T-helper 1 cell treated with Interleukin-12 subunit alpha and Interleukin-12 subunit beta and Interleukin-4 antibody, amounts not matched to agents 30 ng/mL and 1 ng/mL, for 36 hours (primary cell): Measurements from ENCODE around the gene ANKLE1. TPM values are rescaled to one million over a fixed set of nuclear protein-coding genes. Genes with fewer than 3 reads are reported as not detected.

Experiments
- intact Hi-C: fragments of 100-400 bp; cut with micrococcal nuclease; formaldehyde crosslinking; loops from one replicate; pipeline ENCODE4 v1.15.1; 2024
- total RNA-seq: library from RNA; stranded (reverse); gene quantifications from 2 replicates; pipeline ENCODE4 v1.2.3, GENCODE V29; 2022

Gene ANKLE1, protein sequence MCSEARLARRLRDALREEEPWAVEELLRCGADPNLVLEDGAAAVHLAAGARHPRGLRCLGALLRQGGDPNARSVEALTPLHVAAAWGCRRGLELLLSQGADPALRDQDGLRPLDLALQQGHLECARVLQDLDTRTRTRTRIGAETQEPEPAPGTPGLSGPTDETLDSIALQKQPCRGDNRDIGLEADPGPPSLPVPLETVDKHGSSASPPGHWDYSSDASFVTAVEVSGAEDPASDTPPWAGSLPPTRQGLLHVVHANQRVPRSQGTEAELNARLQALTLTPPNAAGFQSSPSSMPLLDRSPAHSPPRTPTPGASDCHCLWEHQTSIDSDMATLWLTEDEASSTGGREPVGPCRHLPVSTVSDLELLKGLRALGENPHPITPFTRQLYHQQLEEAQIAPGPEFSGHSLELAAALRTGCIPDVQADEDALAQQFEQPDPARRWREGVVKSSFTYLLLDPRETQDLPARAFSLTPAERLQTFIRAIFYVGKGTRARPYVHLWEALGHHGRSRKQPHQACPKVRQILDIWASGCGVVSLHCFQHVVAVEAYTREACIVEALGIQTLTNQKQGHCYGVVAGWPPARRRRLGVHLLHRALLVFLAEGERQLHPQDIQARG
- total RNA-seq = 3.7 and 4.5 TPM in 2 replicates

DNA sequence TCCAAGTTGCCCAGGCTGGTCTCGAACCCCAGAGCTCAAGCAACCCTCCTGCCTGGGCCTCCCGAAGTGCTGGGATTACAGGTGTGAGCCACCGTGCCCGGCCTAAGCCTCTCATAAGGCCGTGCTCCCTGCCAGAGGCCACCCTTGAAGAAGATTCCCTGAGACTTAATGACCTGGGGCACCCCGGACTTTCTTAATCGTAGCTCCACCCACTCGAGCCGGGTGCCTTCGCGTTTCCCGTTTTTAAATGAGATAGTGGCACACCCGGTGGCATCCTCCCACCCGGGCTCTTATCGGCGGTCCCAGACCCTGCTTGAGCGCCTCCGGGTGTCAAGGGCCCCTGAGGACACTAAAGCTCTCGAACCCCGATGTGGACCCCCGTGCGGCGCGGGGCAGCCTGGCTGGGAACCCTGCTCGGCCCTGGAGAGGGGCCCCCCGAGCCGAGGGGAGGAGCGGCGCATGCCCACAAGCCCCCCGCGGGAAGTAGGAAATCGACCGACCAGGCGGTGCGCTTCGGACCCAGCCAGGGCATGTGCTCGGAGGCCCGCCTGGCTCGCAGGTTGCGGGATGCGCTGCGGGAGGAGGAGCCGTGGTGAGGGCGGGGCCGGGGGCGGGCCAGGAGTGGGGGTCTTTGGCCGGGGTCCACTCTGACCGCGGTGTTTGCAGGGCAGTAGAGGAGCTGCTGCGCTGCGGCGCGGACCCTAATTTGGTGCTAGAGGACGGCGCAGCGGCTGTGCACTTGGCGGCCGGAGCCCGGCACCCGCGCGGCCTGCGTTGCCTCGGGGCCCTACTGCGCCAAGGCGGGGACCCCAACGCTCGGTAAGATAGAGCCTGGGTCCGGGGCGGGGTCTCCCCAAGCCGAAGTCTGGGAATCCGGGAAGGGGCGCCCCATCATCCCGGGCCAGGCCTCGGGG, at the start of gene ANKLE1:
Gene ANKLE1 (plus strand): TSS at position 511 of the 914 bp plus-strand sequence. CDS start 20 bp downstream, at position 531.
- intact Hi-C loops = loop anchor here (1.0 to 2.0 kb wide), 5 partner anchors 14 to 511 kb away; partner anchors contain the start of gene BABAM1

DNA sequence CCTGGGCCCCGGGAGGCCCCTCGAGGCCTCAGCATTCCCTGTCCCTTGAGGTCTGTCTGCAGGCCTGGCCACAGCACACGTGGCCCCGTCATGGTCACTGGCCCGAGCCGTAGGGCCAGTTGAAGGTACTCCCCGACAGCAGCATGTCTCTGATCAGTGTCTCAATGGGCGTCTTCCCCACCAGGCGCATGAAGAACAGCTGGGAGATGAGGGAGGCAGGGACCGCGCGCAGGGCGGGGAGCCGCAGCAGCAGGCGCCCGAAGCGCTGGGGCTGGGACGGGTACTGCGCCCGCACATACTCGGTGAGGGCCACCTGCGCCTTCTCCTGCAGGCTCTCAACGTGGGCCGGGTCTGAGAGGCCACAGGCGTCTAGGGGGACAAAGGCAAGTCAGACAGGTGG, 49.4 kb upstream of the ANKLE1 start:
- intact Hi-C loops = no loop called here

DNA sequence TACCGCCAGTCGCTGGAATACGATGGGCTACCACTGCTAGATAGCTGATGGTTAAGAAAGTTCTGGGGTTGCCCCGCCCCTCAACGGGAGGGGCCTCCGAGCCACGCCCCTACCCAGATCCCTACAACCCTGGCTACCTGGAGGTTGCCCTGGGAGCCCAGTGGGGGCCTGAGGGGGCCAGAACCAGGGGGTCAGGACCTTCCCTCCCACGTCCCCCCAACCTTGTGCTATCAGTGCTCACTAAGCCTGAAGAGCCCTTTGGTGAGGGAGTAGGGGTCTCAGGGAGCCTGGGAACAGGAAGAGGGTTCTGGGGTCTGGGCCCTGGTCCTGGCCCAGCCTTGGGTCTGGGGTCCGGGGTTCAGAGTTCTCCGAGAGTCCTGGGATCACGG, 46.8 kb upstream of the ANKLE1 start:
- intact Hi-C loops = loop anchor here (1.0 to 2.0 kb wide), 6 partner anchors 9 to 168 kb away; partner anchors contain the start of genes HAUS8, MYO9B, OCEL1 and USE1

DNA sequence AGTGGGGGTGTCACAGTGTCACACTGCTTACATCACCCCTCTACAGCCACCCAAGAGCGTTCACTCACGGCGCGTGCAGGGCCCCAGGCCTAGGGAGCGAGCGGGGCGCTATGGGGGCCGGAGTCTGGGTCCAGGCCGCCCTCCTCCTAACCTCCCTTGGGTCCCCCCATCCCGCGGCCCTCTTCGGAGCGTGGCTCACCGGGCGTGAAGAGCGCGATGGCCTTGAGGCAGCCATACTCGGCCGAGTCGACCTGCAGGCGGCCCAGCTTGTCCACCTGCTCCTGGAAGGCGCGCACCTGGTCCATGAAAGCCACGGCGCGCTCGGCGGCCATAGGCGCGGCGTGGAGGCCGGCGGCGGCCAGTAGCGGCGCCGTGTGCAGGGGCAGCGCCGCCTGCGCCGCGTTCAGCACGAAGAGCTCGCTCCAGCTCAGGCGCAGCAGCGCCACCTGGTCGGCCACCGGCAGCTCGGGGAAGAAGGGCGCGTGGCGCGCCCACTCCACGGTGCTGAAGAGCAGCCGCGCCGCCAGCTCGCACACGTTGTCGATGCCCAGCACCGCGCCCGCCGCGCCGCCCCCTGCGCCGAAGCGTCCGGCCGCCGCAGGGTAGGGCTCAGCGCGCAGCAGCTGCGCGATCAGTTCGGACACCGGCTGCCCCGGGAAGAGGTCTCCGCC, 46.3 kb upstream of the ANKLE1 start:
- intact Hi-C loops = loop anchor here (1.0 to 2.0 kb wide), 6 partner anchors 9 to 168 kb away; partner anchors contain the start of genes HAUS8, MYO9B, OCEL1 and USE1

DNA sequence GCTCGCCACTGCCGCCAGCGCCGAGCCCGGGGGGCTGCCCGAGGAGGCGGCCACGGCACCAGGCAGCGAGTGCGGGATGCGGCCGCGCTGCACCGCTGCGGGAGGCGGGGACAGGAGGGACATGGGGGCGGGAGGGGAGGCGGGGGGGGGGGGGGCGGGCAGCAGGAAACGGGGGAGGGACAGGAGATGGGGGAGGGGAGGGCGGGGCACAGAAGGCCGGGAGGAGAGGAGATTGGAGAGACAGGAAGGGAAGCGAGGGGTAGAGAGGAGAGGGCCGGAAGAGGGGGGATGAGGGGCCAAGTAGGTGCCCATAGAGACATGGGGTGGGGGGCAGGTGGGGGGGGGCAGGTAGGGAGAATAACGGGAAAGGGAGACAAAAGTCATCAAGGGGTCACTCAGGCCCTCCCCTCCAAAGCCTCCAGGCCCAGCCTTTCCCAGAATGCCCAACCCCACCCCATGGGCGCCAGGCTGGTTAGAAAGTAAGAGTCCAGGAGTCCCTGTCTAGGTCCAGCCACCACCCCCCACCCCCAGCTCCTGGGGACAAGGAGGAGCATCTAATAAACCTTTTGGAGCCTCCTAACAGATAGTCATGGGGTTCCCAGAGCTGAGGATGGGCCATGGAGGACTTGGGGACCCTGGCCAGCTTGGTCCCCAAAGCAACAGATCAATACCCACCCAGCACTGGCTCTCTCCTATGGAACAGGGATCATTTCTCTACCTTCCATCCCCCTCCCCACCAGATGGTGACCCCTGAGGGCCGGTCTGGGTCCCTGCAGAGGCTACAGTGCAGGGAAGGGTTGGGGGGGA, 45.5 kb upstream of the ANKLE1 start:
- intact Hi-C loops = loop anchor here (1.0 to 2.0 kb wide), 7 partner anchors 9 to 169 kb away; partner anchors contain the start of genes HAUS8, MYO9B, NR2F6 and OCEL1

DNA sequence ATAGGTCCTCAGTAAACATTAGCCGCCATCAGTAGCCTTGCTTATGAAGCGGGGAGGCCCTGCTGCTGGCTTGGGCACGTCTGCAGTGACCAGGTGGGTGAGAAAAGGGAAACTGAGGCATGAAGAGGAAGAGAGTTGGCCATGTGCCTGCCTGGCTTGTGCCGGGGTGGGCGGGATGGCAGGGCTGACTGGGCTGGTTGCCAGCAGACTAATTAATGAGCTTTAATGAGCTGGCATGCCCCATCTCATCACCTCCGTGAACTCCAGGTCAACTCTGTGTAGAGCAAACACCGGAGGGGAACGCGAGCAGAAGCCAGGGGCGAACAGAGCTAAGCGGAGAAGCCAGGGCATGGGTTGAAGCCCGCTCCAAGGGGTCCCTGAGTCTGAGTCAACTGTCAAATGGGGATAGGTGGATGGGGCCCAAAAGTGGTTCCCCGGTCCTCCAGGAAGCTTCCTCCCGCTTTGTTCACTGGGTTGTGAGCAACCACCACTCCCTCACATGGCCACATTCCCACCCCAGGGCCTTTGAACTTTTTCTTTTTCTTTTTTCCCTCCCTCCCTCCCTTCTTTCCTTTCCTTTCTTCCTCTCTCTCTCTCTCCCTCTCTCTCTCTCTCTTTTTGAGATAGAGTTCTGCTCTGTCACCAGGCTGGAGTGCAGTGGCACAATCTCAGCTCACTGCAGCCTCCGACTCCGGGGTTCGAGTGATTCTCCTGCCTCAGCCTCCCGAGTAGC, 44.7 kb upstream of the ANKLE1 start:
- intact Hi-C loops = loop anchor here (1.0 kb wide), 1 partner anchor 8 kb away; the partner anchor contains the start of gene NR2F6

DNA sequence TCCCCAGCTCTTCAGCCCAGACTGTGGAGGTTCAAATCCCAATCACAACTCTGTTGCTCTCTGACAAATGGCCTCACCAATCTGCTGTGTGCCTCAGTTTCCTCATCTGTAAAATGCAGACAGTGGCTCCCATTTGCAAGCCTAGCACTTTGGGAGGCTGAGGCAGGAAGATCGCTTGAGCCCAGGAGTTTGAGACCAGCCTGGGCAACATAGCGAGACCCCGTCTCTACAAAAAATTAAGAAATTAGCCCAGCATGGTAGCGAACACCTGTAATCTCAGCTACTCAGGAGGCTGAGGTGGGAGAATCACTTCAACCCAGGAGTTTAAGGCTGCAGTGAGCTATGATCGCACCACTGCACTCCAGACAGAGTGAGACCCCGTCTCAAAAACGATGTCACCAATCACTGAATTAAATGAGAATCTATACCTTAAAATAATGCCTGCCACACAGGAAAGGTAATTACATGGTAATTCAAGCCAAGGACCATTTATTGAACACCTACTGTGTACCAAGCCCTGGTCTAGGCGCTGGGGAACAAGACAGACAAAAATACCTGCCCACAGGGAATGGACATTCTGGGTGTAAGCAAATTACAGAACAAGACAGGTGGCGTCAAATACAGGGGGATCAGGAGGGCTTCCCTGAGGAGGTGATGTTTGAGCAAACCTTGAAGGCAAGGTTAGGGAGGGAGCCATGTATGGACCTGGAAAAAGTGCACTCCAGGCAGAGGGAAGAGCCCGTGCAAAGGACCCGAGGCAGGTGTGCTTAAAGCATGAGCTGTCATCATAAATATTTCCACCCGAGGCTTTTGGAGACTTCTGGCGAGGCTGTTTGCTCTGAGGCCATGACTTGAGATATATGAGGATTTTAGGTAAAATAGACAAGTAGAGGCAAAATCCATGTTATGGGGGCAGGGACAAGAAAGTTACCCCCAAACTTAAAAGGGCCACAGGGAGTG, 43.7 kb upstream of the ANKLE1 start:
- intact Hi-C loops = no loop called here

DNA sequence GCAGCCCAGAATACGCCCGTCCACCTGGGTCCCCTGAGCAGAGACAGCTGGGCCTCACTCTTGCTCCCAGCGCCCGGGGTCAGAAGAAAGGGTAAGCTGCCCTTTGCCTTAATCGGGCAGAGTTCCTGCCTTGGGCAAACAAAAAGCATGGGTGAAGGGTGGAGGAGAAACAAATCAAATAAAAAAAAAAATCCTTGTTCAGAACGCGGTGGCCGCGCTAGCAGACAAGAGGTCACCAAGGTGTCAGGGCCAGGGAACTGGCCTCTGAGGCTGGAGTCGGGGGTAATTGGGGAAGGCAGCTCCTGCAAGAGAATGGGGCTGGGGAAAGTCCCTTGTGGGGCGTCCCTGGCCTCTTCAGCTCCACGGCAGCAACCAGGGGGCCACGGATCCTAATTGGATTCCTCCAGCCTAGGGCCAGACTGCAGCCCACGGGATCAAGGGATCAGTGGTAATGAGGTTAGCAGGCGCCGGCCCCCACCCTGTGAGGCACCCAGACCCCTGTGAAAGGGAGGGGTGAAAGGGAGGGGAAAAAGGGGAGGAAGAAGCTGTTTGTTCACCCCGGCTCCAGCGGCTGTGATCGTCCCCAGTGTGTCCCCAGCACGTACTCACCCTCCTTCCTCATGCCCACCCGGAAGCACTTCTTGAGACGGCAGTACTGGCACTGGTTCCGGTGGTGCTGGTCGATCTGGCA, 41.5 kb upstream of the ANKLE1 start:
- intact Hi-C loops = no loop called here

DNA sequence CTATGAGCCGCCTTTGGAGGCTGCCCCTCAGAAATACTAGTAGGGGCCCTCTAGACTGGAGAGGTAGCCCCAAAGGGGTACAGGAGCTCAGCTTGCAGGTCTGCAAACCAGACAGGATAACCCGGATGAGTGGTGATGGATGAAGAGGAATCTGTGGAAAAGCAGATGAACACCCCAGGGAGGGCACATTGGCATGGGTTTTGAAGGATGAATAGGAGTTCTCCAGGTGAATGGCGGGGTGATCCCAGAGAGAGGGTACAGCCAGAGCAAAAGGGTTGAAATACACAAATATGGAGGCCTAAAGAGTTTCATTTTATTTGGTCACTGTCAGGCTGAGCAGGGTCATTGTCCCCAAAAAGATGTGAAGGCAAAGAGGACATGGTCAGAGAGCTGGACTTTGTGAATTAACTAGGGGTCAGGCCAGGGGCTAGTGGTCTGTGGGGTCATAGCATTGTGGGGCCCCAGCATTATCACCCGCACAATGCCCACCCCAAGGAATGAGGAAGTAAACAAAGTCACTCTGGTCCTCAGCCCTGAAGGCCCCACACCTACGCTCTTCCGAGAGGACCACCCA, 40.8 kb upstream of the ANKLE1 start:
- intact Hi-C loops = no loop called here

DNA sequence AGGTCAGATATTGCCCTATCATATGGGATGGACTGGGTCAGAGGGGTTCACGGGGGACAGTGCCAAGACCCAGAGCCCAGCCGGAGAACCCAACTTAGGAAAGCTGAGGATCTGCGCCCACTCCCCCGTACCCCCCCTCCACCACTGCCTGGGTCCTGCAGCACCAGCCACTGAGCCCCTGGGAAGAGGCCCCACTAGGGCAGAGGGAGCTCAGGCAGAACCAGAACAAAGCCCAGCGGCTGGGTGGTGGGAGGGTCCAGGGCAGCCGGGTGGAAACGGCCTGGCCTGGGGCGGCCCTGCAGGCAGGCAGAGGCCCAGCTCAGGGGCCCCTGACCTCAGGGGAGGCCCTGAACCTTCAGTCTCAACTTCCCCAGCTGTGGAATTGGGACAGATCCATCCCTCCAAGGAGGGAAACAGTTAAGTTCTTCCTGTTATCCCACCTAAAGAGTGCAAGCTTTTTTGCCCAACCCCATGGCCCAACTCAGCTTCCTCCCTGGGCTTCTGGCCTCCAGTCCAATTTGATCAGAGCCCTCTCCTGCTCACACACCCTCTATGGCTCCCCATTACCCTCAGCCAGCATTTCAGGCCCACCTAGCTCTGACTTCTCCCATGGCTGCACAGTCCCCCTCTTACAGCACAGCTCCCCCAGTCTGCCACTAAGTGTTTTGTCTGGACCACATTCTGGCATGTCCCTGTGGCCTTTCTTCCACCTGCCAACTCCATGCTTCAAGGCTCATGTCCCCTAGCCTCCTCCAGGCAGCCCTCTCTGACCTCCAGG, 39.1 kb upstream of the ANKLE1 start:
- intact Hi-C loops = no loop called here

DNA sequence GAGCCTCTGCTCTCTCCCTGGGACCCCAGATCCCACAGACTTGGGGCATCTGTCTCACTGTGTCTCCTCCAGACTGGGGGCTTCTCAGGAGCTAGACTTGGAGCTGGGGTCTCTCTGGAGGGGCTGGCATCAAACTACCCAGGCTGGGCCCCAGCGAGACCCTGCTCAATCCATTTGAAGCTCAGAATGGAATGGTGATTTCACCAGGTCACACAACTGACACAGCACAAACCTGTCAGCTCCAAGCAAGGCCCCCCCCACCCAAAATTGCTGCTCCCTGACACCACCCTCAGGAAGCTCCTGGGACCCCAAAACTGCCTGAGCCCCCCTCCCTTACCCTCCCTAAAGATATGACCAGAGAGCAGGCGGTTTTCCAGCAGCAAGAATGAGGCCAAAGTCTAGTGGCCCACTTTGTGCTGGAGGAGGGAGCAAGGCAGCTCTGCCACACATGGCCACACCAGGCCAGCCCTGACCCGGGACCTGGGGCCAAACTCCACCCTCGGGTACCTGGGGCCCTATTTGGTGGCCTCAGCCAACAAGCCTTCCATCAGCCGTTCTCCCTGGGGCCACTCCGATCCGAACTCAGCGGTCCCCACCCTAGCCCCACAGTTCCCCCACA, 38.4 kb upstream of the ANKLE1 start:
- intact Hi-C loops = no loop called here

DNA sequence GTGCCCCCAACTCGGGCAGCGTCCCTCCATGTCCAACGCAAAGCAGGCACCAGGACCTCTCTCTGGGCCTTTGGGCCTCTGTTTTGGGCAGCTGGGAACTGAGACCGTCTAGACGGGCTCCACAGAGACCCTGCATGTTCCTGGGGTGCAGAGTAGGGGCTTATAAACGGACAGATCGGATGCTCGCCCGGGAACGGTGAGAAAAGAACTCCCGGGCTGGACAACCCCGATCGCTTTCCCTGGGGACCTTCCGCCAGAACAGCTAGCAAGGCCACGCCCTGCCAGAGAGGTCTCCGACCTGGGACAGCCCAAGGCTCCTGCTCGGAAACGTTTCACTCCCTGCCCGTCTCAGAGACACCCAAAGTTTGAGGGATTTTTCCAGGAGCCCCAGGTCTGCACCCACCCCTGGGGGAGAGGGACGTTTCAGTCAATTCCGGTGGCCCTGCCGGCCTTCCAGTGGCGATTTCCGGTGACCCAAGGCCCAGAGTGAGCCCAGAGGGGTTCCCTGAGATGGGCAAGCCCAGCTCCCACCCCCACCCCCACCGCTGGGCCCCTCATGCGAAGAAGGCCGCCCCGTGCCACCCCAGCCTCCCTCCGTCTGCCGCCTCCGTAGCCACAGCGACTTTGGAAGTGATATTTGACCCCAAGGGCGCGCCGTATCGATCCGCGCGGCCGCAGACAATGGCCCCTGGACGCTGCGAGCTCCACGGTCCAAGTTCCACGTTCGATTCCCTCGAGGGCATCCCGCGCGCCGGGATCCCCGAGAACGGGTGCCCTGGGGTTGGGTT, 37.7 kb upstream of the ANKLE1 start:
- intact Hi-C loops = no loop called here

DNA sequence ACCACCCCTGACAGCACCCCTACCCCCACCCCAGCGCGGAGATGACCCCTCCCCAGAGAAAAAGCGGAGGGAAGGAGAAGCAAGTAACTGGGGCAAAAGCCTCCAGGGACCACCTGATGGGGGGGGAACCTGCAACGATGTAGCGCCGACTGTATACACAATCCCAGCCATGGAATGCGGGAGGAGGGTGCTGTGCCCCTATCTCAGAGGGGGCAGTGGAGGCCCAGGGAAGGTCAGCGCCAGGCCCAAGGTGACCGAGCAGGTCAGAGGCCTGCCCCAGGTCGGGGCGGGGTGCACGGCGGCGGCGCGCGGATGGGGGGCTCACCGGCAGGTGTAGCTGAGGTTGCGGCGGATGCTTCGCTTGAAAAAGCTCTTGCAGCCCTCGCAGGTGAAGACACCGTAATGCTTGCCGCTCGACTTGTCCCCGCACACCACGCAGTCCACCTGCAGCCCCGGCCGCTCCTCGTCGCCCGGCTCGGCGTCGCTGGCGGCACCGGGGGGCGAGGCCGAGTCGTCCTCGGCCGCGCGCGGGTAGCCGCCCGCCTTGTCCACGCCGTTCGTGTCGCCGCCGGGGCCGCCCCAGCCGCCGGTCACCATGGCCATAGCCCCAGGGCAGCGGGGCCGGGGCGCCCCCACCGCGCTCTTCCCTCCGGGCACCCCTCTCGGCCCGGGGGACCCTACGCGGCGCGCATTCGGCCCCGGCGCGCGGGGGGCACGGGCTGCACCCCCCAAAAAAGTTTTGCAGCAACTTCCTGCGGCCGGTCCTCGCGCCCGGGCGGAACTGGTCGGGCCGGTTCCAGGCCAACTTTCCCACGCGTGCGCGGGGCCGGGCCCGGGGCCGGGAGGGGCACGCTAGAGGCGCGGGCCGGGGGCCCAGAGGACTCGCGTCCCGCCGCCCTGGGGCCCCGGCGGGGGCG, 36.8 kb upstream of the ANKLE1 start:
- intact Hi-C loops = loop anchor here (1.0 kb wide), 1 partner anchor 9 kb away; no protein-coding TSS in a partner anchor

DNA sequence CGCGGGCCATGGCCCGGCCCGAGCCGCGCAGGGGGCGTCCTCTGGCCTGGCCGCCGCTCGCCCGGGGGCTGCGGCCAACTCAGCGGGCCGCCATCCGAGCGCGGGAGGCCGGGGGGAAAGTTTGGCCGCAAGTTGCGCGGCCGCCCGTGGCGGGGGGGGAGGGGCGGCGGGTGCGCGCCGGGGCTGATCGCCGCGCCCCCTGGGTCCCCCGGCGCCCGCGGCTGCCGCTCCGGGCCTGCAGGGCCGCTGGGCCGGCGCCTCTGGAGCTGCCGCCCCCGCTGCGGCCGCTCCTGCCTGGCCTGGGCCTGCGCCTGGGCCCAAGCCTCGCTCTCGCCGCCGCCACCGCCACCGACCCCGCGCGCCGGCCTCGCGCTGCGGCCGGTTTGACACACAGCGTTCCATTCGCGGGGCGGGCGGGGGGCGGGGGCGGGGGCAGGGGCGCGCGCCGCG, 36.1 kb upstream of the ANKLE1 start, which contains the start of gene NR2F6:
Gene NR2F6 (minus strand): TSS at position 385 of the 450 bp plus-strand sequence. CDS start 699 bp downstream, outside the sequence.
- intact Hi-C loops = loop anchor here (1.0 kb wide), 1 partner anchor 9 kb away; no protein-coding TSS in a partner anchor
